HG03108 (cell line): Measurements from ENCODE around the gene FOS.
"Not testable (repeated sequence)": the region's sequence is repeated elsewhere in the genome, so short reads cannot be mapped to it uniquely, and the experiment has no call there.

Experiments
- ATAC-seq: cut with Tn5 transposase; IDR thresholded peaks from one replicate; pipeline ENCODE4 v1.9.1; 2021; ENCODE audit warnings: moderate library complexity; ENCODE audit not compliant: unreplicated experiment

The FOS gene

DNA sequence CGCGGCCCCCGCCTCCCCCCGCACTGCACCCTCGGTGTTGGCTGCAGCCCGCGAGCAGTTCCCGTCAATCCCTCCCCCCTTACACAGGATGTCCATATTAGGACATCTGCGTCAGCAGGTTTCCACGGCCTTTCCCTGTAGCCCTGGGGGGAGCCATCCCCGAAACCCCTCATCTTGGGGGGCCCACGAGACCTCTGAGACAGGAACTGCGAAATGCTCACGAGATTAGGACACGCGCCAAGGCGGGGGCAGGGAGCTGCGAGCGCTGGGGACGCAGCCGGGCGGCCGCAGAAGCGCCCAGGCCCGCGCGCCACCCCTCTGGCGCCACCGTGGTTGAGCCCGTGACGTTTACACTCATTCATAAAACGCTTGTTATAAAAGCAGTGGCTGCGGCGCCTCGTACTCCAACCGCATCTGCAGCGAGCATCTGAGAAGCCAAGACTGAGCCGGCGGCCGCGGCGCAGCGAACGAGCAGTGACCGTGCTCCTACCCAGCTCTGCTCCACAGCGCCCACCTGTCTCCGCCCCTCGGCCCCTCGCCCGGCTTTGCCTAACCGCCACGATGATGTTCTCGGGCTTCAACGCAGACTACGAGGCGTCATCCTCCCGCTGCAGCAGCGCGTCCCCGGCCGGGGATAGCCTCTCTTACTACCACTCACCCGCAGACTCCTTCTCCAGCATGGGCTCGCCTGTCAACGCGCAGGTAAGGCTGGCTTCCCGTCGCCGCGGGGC, at the start of gene FOS:
Gene FOS (plus strand): TSS at position 407 of the 731 bp plus-strand sequence. CDS start 155 bp downstream, at position 562.
- ATAC-seq, result peak; percentile 59

DNA sequence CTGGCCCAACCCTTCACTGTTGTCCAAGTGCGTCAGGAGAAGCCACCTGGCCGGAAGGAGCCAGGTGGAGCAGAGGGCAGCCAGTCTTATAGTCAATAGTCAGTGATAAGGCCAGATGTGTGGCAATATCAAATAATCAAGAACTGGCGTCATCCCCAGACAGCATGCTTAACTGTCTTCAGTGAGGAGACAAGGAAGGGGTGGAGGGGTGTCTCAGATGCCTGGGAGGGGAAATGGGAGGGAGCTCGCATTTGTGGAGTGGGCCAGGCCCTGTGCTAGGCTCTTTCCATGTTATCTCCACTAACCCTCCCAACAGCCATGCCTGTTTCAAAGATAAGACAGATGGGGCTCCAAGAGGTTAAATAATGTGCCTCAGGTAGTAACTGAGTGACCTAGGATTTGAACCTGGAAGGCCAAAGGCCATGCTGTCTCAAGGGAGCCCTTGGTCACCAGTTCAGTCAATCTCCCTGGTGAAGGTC, 48.9 kb upstream of the FOS start:
- ATAC-seq, result no peak

- ATAC-seq, result peak; percentile 50
Observed at GRCh38 chr14:75230140-75230792, 48.4 kb upstream of the FOS start.

DNA sequence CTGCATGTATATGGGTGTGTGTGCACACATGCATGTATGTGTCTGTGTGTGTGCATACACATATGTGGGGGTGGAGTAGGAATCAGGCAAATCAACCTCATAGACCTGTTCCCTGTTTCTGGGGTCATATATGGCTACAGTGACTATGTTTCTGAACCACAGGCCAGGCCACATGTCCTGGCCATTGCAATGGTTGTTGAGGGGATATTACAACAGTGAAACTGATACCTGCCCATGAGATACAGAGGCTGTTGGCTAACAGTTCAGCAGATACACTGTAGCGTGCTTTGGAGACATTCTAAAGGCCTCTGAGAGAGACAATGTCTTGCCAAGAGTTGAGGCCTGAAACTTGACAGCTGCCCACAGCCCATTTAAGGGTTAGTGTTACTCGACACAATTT, 47.3 kb upstream of the FOS start:
- no peak for ATAC-seq

GRCh38 chr14:75232191-75232590, 46.4 kb upstream of the FOS start:
- ATAC-seq, result no peak

- ATAC-seq, result no peak
Observed at GRCh38 chr14:75232597-75232996, 46.0 kb upstream of the FOS start.

- no peak for ATAC-seq
Observed at GRCh38 chr14:75234173-75235115, 44.2 kb upstream of the FOS start.

DNA sequence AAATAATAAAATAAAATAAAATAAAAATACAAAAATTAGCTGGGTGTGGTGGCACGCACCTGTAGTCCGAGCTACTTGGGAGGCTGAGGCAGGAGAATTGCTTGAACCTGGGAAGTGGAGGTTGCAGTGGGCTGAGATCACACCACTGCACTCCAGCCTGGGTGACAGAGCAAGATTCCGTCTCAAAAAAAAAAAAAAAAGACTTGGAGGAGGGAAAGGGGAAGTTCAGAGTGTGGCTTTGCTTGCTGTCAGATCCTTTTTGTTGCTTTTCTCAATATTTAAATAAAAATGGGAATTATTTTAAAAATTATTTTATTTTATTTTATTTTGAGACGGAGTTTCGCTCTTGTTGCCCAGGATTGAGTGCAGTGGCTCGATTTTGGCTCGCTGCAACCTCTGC, 43.4 kb upstream of the FOS start:
- ATAC-seq, result not testable (repeated sequence)

DNA sequence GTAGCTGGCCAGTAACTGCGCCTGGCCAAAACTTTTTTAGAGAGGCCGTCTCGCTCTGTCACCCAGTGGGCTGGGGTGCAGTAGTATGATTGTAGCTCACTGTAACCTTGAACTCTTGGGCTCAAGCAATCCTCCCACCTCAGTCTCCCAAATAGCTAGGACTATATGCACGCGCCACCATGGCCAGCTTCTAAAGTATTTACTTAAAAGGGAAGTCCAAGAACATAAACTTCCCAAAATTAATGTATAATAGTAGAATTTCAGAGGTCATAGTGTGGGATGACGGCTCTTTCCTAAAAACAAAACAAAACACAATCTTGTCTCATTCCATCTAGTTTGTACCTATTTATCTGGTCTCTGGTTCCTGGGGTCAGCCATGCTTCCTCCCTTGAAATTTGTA, 42.2 kb upstream of the FOS start:
- no peak for ATAC-seq

- ATAC-seq, result no peak
Observed at GRCh38 chr14:75236901-75237419, 41.7 kb upstream of the FOS start.

DNA sequence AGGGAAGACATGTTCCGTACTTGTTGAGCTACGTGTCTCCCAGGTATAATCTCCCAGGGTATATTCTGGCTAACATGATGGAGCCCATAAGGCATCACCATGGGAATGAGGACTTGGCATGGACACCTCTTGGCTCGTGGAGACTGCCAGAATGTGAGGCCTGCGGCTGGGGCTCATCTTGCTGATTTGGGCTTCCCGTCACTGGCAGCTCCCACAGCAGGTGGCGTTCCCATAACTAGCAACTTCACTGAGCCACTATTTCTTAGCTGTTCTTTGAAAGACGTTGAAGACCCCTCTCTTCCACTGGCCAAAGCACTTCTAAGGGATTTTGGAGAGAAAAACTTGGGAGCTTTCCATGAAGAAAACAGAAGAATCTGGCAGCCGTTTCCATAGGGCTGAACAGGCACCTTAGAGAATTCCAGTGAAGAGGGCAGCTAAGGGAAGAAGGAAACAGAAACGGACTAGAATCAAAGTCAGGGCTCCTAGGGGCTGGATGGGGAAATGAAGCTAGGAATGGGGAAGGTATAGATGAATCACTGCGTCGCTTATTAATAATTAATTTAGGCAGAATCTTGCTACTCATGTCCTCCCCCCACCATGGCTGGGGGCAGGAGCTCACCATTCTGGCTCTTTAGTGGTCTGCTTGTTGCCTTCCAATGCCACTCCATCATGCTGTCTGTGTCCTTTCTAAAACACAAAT, 39.7 kb upstream of the FOS start:
- no peak for ATAC-seq

DNA sequence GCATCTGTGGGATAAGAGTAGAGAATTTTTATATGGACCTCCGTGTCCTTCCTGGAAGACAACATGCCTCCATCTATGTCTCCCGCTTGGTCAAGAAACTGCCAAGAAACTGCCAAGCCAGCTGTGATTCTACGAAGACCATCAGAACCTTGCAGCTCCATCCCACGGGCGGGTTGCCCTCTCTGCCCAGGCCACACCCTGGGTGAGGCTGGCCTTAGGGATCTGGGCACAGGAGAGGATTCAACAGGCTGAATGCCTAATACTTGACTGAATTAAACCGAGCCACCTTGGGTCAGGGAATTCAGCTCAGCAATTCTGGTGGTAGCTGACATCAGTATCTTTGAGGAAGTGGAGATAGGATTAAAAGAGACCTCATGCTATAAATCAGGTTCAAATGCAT, 37.8 kb upstream of the FOS start:
- no peak for ATAC-seq

DNA sequence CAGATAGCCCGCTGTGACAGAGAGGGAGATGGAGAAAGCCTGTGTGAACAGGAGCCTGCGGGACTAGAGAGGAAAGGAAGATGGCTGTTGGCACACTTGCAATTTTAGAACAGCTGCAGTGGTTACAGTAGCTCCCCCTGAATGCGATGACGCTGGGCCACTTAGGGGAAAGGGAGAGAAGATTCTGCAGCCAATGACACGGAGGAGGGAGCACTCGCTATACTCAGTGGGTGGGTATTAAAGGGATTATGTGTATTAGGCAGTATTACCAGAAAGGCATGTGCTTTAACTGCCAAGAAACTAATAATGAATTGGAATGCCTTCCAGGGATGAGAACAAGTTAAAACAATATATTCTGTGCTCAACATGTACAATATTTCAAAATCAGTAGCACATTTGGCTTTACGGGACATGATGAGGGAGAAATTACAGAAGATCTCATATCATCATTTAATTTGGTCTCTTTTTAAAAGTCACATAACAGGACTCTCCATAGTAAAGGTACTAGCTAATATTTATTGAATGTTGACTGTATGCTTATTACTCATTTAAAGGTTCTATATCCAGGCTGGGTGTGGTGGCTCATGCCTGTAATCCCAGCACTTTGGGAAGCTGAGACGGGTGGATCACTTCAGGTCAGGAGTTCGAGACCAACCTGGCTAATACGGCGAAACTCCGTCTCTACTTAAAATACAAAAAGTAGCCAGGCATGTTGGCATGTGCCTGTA, 35.9 kb upstream of the FOS start:
- ATAC-seq, result no peak

- no peak for ATAC-seq
Observed at GRCh38 chr14:75244121-75244520, 34.5 kb upstream of the FOS start.

GRCh38 chr14:75246546-75247285, 31.9 kb upstream of the FOS start:
- ATAC-seq, result no peak

DNA sequence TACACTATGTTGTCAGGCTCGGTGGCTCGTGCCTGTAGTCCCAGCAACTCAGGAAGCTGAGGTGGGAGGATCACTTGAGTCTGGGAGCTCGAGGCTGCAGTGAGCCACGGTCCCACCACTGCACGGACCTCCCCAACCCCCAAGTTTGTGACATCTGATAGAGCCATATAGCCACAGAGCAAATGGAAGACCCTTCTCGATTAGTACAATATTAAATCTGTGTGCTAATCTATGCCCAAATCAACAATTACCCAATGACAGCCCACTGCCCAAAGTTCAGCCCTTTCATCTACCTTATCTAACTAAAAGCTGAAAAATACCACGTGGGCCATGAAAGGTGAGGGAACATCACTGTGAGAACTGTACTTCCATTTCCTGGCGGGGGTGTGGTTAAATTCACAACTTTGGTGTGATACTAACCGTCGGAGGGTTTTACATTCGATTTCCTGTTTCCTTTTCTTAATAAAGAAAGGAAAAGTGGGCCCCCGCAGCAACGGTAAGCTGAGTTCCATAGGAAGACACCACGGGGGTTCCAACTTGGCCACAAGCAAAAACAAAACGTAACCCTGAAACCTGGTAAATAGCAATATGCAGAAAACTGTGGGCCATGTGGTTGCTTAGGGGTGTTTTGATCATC, 31.2 kb upstream of the FOS start:
- ATAC-seq, result no peak

- ATAC-seq, result no peak
Observed at GRCh38 chr14:75247939-75248338, 30.7 kb upstream of the FOS start.

GRCh38 chr14:75249251-75249957, 29.2 kb upstream of the FOS start:
- ATAC-seq, result peak; percentile 78
